ENCODE measurements around the gene GLYR1.
A peak's percentile ranks its signal among the peaks of the same experiment; 100 is the strongest.

GLYR1 gene

GRCh38 chr16:4879049-4879448 is 32.0 kb upstream of the GLYR1 start:
- DNase-seq: no peak

- no peak for DNase-seq
Measured at GRCh38 chr16:4877380-4877685, 30.2 kb upstream of the GLYR1 start.

DNA sequence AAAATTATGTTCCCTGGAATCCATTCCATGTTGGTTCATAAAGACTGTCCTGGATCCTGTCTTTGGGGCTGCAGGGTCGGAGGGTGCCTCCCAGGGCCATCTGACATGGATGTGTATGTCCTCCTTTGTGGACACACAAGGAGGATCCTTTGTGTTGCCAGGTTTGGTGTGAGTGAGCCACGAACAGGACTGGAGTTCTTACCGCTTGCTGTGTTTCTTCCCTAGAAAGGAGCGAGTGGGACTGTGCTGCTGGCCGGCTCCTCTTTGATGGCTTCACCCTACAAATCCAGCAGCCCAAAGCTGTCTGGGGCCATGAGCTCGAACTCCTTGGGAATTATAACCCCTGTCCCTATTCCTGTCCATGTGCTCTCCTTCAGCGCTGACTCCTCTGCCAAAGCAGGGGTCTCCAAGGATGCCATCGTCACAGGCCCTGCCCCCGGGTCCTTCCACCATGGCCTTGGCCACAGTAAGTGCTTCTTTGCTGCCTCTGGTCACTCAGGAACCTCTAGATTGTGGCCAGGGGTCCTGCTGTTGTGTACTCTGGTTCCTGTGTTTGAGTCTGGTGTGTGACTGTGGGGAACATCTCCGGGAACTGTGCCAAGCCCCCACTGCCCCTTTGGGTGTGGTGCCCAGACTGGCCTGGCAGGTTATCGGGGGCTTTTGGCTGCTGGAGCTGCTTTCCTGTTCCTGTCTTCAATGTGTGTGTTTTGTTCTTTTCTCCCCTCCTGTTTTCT is 29.7 kb upstream of the GLYR1 start:
- no peak for DNase-seq

DNA sequence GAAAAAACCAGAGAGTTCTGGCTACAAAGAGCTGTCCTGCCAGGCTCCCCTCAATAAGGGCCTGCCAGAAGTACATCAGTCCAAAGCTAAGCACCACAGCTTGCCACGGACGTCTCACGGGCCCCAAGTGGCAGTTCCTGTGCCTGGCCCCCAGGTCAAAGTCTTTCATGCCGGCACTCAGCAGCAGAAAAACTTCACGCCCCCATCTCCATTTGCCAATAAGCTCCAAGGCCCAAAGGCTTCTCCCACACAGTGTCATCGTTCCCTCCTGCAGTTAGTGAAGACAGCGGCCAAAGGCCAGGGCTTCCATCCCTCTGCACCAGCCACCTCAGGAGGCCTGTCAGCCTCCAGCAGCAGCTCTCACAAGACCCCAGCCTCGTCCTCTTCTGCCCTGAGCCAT is 27.6 kb upstream of the GLYR1 start:
- DNase-seq: no peak

- no peak for DNase-seq
Measured at GRCh38 chr16:4873091-4873490, 26.0 kb upstream of the GLYR1 start.

DNA sequence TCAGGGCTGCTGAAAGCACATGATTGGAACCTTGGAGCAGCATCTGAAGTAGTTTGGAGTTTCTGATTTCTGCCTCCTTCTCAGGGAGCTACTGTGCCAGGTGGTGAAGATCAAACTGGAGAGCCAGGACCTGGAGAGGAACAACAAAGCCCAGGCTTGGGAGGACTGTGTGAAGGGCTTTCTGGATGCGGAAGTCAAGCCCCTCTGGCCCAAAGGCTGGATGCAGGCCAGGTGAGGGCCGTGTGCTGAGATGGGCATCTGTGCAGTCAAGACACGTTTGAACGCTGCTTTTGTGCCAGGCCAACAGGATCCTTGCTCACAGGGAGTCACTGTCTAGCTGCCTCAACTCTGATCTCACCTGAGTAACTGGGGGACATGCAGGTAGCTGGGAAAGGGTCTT is 24.0 kb upstream of the GLYR1 start:
- DNase-seq: no peak

GRCh38 chr16:4870138-4870671 is 23.1 kb upstream of the GLYR1 start:
- DNase-seq: no peak

GRCh38 chr16:4869147-4869805 is 22.2 kb upstream of the GLYR1 start:
- DNase-seq: no peak

DNA sequence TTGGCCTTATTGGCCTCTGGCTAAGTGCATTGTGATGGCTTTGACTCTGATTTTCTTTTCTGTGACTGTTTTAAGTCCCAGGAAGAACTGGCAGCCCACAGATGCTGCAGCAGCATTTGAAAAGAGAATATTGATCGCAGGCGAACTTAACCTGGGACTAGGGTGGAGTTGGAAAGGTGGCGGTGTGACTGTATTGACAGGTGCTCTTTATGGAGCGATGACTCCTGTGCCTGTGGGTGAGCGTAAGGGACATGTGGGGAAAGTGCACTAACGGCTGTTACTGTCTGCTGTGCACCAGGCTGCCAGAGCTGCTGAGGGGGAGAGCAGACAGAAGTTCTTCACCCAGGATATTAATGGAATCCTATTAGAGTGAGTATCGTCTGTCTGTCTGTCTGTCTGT is 21.4 kb upstream of the GLYR1 start:
- no peak for DNase-seq

DNA sequence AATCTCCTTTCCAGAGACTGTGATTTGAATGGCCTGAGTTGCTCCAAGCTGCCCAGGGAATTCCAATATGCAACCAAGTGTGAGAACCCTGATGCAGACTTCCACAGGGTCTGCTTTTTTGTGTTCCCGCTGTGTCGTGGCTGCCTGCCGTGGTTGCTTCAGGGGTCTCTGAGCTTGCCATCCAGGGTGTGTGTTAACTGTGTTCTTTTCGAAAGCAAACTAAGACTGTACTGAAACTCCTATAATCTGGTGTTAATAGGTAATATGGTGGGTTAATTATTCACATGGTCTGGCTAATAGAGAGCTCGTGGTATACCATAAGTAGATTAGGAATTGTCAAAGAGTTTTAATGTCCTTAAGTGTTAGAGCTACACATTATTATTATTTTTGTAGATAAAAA is 20.9 kb upstream of the GLYR1 start:
- no peak for DNase-seq

GRCh38 chr16:4866586-4866985 is 19.5 kb upstream of the GLYR1 start:
- no peak for DNase-seq

DNA sequence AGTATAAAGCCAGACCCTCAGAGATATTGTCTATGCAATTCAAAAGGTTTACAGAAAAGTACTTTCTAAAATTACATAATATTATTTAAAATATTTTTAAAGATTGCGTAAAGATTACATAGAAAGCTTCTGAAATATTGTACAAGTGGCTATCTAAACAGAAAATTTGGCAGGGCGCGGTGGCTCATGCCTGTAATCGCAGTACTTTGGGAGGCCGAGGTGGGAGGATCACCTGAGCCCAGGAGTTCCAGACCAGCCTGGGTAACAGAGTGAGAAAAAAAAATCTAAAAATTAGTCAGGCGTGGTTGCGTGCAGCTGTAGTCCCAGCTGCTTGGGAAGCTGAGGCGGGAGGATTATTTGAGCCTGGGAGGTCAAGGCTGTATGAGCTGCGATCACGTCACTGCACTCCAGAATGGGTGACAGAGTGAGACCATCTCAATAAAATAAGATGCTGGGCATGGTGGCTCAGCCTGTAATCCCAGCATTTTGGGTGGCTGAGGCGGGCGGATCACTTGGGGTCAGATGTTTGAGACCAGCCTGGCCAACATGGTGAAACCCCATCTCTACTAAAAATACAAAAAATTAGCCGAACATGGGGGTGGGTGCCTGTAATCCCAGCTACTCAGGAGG is 18.3 kb upstream of the GLYR1 start:
- DNase-seq: no peak

GRCh38 chr16:4864728-4865127 is 17.6 kb upstream of the GLYR1 start:
- no peak for DNase-seq

DNA sequence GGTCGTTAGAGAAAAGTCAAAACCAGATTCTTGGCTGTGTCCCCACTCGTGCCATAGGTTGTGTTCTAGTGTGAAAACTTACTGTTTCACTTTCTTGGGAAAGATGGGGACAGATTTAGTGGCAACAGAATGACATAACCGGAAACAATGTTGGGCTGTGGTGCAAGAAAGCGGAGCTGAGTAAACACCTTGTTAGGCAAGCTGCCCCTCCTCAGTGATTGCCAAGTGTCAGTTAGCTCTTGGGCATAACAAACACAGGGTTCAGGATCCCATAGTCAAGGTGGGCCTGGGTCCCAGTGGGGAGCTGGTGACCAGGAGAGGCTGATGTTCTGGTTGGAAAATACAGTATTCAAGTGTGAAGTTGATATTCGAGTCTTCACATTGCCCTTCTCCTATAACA is 15.6 kb upstream of the GLYR1 start:
- no peak for DNase-seq

GRCh38 chr16:4860727-4861342 is 13.7 kb upstream of the GLYR1 start:
- DNase-seq: no peak

- no peak for DNase-seq
Measured at GRCh38 chr16:4859900-4860255, 12.8 kb upstream of the GLYR1 start.

DNA sequence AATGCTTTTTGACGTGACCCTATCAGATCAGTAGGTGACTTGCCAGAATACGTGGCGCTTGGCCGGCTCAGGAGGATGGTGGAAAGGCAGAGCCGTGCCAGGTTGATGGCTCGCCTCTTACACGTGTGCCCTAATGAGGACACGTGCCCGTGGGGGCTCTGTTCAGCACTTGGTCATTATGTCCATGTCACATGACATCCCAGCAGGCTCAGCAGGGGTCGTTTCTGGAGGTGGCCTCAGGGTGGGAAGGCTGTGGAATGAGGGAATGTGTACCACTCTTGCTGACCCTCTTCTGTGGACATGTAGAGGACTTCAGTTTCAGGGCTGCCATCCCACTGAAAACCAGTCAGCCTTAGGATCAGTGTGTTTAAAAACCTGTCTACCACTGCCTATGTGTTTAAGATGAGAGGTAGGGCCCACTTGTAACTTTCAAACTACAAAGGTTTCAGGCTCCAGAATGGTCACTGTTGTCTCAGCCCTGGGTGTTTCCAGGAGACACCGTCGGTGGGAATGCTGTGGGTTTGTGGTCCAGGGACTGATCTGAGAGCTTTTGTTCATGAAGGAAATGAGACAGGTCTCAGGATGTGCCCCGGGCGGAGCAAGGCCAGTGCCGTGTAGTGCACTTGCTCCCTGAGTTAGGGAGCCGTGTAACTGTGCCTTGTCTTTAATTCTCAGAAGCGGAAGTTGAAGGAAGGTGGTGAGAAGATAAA is 12.3 kb upstream of the GLYR1 start:
- no peak for DNase-seq

- no peak for DNase-seq
Measured at GRCh38 chr16:4855804-4856203, 8.7 kb upstream of the GLYR1 start.

DNA sequence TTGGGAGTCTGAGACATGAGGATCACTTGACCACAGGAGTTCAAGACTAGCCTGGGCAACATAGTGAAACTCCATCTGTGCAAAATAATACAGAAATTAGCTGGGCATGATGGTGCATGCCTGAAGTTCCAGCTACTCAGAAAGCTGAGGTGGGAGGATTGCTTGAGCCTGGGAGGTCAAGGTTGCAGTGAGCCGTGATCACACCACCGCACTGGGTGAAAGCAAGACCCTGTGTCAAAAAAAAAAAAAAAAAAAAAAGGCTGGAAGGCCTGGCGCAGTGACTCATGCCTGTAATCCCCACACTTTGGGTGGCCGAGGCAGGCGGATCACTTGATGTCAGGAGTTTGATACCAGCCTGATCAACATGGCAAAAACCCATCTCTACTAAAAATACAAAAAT is 8.3 kb upstream of the GLYR1 start:
- no peak for DNase-seq

GRCh38 chr16:4852221-4852872 is 5.3 kb upstream of the GLYR1 start:
- no peak for DNase-seq

DNA sequence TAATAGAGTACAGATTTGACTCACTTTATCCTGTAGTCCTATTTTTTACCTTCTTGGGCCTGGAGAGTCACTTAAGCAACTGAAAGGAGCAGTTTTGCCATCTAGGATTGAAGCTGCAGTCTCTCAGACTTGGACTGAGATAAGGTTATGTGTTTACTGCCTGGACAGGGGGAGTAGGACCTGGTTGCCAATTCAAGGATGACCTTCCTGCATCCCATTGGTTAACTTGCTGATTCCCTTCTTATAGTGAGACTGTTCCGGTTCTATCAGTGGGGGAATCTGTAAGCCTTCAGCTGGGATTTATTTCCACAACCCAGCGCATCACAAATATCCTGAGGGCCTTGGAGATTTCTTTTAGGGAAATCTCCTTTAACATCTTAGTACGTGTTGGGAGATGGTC is 3.1 kb upstream of the GLYR1 start:
- DNase-seq: no peak

- peak; percentile 43 for DNase-seq
Measured at GRCh38 chr16:4847774-4848587, 893 bp upstream of the GLYR1 start.

Measured in left hindlimb (tissue), 1 donor.